ENCODE measurements around the gene PTPN11.
"Not testable (repeated sequence)": the region's sequence is repeated elsewhere in the genome, so short reads cannot be mapped to it uniquely, and the experiment has no call there.

The PTPN11 gene

GRCh38 chr12:112409064-112409905 lies 9.5 kb upstream of the PTPN11 start, which contains the start of gene RPL6:
Gene RPL6 (minus strand): TSS chr12:112409605. CDS start chr12:112408656, 949 bp downstream.
- DNase-seq (ENCODE audit: low spot score), result peak; percentile 92

GRCh38 chr12:112409906-112410244 lies 8.9 kb upstream of the PTPN11 start:
- no peak for DNase-seq (ENCODE audit: low spot score)

DNA sequence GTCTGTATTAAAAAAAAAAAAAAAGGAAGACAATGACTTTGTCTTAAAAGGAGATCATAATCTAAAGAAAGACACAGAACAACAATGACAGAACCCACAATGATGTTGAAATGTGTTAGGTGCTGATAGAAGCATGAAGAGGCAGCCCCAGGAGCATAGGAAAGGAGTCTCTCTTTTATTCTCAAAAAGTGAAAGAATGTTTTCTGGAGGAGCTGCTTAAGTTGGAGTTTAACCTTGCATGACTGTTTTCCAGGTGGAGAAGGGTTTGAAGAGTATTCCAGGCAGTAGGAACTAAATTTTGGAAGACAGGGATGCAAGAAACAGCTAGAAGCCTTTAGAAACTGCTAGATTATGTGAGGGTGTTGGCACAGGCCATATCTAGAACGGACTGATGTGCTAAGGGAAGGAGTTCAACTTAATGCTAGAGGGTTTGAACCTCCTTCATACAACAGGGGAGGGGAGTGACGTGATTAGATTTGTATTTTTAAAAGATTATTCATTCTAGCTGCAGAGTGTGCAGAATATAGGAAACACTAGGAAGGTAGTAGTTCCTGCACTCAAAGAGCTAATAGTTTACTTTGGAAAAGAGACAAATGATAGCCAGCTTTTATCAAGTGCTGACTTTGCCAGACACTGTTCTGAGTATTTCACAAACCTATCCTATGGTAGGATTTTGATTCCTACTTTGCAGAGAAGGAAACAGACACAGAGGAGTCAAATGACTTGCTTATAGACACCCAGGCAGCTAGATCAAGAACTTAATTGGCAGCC lies 4.7 kb upstream of the PTPN11 start:
- no peak for DNase-seq (ENCODE audit: low spot score)

DNA sequence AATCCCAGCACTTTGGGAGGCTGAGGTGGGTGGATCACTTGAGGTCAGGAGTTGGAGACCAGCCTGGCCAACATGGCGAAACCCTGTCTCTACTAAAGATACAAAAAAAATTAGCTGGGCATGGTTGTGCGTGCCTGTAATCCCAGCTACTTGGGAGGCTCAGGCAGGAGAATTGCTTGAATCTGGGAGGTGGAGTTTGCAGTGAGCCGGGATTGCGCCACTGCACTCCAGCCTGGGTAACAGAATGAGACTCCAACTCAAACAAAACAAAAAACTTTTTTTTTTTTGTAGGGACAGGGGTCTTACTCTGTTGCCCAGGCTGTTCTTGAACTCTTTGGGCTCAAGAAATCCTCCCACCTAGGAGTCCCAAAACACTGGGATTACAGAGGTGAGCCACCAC lies 3.3 kb upstream of the PTPN11 start:
- not testable (repeated sequence) for DNase-seq (ENCODE audit: low spot score)

DNA sequence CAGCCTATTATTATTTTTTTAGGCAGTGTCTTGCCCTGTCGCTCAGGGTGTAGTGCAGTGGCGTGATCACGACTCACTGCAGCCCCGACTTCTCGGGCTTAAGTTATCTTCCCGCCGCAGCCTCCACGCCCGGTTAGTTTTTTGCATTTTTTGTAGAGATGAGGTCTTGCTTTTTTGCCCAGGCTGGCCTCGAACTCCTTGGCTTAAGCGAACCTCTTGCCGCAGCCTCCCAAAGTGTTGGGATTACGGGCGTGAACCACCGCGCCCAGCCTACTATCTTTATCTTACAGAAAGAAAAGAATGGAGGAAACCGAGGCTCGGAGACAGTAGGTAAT lies 507 bp upstream of the PTPN11 start:
- no peak for DNase-seq (ENCODE audit: low spot score)

- peak; percentile 92 for DNase-seq (ENCODE audit: low spot score)
Observed at GRCh38 chr12:112419297-112420133, 768 bp downstream of the PTPN11 start.

DNA sequence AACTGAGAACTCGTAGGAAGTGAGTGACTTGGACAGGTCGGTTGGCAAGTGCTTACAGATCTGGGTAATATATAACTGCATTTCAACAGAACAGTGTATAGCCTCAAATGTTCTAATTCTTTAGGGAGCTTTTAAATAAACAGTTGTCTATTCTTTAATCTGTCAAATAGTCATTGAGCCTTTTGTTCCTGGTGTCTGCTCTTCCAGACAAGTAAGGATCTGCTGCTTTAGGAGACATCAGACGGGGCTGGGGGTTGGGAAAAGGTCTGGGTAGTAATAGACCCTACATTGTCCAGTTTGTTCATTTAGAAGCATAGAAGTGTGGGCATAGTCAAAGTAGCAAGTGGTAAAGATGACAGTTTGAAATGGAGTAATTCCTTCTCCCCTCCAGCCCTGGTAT lies 2.0 kb downstream of the PTPN11 start:
- no peak for DNase-seq (ENCODE audit: low spot score)

GRCh38 chr12:112421363-112421762 lies 2.6 kb downstream of the PTPN11 start:
- DNase-seq (ENCODE audit: low spot score), result no peak

DNA sequence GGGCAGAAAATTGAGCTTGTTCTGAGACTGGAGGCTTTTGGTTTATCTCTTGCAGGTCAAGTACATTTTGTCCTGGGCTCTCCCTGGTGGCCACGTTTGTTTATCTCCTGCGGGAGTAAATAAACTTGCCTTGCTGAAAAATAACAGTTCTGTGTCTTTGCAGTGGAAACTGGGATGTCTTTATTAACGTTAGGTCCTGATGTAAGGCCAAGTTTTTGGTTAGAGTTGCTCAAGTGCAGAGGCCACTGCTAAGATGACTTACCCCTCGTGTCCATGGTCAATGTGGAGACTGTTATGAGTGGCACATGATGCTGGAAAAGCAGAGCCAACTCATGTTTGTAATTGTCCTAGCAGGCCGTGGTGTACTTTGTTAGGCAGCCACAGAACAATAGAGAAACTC lies 3.8 kb downstream of the PTPN11 start:
- DNase-seq (ENCODE audit: low spot score), result peak; percentile 29

DNA sequence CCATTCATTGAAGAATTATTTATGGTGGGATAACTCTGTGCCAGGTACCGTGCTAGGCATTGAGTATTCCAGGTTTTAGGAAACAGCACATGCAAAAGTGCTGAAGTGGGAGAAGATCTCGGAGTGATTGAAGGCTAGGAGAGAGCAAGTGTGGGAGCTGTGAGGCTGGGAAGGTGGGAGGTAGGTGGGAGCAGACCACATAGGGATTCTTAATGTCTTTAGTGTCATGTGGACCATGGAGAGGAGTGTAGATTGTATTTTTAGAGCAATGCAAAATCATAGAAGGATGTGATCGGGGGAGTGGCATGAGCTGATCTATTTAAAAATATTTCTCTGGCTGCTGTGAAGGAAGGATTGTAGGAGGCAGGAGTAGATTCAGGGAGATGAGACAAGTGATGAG lies 5.4 kb downstream of the PTPN11 start:
- DNase-seq (ENCODE audit: low spot score), result no peak

DNA sequence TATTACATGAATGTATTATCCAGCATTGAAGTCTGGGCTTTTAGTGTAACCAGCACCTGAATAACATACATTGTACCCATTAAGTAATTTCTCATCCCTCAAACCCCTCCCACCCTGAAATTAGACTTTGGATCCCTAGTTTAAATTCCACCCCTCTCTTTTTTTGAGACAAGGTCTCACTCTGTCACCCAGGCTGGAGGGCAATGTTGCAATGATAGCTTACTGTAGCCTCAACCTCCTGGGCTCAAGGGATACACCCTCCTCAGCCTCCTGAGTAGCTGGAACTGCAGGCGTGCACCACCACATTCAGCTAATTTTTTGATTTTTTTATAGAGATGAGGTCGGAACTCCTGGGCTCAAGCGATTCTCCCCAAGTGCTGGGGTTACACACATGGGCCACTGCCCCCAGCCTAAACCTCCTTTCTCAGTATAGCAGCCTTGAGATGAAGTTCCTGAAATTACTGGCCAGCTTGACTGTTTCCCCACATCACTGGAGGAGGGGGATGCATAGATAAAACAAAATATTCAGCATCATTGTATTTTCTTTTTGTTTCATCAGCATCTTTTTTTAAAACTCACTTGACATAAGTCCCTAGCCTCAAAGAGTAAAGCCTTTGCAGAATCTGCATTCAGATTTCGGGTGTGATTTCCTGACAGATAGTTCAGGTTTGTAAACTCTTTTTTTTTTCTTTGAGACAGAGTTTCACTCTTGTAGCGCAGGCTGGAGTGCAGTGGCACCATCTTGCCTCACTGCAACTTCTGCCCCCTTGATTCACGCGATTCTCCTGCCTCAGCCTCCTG lies 7.0 kb downstream of the PTPN11 start:
- DNase-seq (ENCODE audit: low spot score), result no peak

DNA sequence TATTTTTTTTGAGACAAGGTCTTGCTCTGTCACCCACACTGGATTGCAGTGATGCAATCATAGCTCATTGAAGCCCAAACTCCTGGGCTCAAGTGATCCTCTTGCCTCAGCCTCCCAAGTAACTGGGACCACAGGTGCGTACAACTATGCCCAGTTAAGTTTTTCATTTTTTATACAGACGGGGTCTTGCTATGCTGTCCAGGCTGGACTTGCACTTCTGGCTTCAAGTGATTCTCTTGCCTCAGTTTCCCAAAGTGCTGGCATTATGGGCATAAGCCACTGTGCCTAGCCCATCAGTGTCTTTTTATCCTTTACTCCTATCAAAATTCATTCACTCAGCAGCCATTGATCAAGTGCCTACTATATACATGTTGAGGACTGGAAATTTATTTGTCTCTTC lies 9.0 kb downstream of the PTPN11 start:
- DNase-seq (ENCODE audit: low spot score), result no peak

DNA sequence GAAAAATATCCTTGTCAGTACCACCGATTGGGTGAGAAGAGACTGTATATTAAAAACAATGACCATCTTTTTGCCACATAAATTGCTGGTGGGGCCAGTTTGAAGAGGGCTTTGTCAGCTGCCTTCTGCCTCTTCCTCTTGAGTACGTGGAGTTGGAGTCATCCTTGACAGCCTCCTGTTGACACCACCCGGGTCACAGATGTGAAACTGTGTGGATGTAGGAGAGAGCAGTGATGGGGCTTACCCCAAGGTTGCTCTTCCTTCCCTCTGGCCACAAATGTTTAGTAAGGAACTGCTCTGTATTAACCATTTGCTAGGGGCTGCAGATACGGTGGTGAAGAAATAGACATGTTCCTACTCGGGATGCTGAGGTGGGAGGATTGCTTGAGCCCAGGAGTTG lies 12.2 kb downstream of the PTPN11 start:
- no peak for DNase-seq (ENCODE audit: low spot score)

DNA sequence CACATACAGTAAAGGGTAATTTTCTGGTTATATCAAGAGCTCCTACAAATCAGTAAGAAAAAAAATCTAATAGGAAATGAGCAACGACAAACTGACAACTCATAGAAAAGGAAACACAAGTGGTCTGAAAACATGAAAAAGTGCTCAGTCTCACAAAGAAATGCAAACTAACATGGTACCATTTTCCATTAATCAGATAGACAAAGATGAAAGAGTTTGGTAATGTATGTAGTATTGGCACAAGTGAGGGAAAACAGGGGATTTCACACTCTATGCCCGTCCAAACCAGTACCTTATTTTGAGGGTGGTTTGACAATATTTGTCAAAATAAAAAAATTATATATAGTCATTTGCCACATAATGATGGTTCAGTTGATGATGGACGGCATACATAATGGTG lies 13.2 kb downstream of the PTPN11 start:
- DNase-seq (ENCODE audit: low spot score), result no peak

GRCh38 chr12:112433551-112433950 lies 14.8 kb downstream of the PTPN11 start:
- no peak for DNase-seq (ENCODE audit: low spot score)

GRCh38 chr12:112438645-112439044 lies 19.9 kb downstream of the PTPN11 start:
- DNase-seq (ENCODE audit: low spot score), result not testable (repeated sequence)

GRCh38 chr12:112439769-112440168 lies 21.0 kb downstream of the PTPN11 start:
- DNase-seq (ENCODE audit: low spot score), result no peak

DNA sequence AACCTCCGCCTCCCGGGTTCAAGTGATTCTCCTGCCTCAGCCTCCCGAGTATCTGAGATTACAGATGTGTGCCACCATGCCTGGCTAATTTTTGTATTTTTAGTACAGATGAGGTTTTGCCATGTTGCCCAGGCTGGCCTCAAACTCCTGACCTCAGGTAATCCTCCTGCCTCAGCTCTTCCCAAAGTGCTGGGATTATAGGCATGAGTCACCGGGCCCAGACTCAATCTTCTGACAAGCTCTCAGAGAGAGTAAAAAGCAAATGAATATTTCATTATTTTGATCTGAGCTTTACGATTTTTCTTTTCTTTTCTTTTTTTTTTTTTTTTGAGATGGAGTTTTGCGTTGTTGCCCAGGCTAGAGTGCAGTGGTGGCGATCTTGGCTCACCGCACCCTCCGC lies 21.9 kb downstream of the PTPN11 start:
- DNase-seq (ENCODE audit: low spot score), result not testable (repeated sequence)

- no peak for DNase-seq (ENCODE audit: low spot score)
Observed at GRCh38 chr12:112443916-112444315, 25.2 kb downstream of the PTPN11 start.

- DNase-seq (ENCODE audit: low spot score), result no peak
Observed at GRCh38 chr12:112446008-112446725, 27.4 kb downstream of the PTPN11 start.

DNA sequence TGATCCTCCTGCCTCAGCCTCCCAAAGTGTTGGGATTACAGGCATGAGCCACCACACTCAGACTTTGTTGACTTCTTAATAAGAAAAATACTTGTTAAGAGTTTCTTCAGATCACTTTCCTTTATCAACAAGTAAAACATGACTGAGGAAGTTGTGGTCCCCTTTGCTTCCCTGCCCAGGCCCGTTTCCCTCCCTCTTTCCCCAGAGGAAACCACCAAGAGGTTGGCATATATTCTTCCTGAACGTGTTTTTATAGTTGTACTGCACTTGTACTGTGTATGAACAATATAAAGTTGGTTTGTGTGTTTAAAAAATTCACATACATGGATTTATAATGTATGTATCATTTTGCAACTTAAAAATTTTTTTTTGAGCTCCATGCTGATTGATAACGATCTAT lies 28.4 kb downstream of the PTPN11 start:
- no peak for DNase-seq (ENCODE audit: low spot score)

Data from GM03348 (cell line).